ENCODE results near the gene SORCS2. TPM values are rescaled to one million over a fixed set of nuclear protein-coding genes. Genes with fewer than 3 reads are reported as not detected.

Gene SORCS2
- total RNA-seq, 2 donors from 2014 or later: 1.5 to 1.7 TPM

- TF ChIP-seq CTCF (IDR thresholded peaks at IDR 0.05): no peak
- Histone ChIP-seq H3K9me3 (no peaks in the 10 kb centered on the region), H3K36me3 (no peaks in the 10 kb centered on the region), H3K4me1 (no peaks in the 10 kb centered on the region), H3K27ac (no peak overlapping the region), H3K27me3 (no peaks in the 10 kb centered on the region), H3K4me3 (no peak overlapping the region)
- DNase-seq (ENCODE audit: low spot score): peak; percentile 54
Measured at GRCh38 chr4:7420661-7421040, 228.3 kb downstream of the SORCS2 start.

DNA sequence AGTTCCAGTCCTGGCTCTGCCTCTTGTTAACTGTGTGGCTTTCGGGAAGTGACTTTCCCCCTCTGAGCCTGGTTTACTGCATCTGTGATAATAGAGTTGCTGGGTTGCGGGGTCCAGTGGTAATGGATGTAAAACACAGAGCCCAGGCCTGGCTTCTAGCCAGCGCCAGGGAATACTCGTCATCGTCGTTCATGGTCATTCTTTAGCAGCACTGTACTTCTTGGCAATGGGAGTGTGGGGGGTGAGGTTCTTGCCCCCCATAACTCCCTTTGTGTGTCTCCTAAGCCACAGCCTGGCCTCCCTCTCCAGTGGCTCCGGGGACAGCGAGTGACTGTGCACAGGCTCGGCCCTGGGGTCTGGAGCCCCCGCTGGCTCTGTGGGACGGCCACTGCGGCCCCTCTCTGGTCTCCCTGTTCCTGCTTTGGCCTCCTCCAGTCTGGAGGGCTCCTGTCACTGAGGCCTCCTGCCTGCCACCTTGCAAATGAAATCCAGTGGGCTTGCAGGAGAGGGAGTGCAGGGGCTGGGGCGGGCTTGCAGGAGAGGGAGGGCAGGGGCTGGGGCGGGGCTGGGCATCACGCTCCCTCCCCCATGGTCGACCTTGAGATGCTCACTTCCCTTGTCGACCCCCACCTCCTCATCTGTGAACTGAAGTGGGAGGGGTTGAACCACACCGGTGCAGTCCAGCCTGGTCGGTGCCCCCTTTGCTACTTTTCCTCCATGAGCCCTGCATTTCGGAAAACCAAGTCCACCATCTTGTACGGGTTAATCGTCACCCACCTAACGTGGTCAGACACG, 229.2 kb downstream of the SORCS2 start:
- peak; percentile 42 for DNase-seq (ENCODE audit: low spot score)
- Histone ChIP-seq H3K4me3 (no peak overlapping the region), H3K36me3 (no peaks in the 10 kb centered on the region), H3K4me1 (no peaks in the 10 kb centered on the region), H3K9me3 (no peaks in the 10 kb centered on the region), H3K27me3 (no peaks in the 10 kb centered on the region), H3K27ac (no peak overlapping the region)
- TF ChIP-seq CTCF (IDR thresholded peaks at IDR 0.05): no peak

DNA sequence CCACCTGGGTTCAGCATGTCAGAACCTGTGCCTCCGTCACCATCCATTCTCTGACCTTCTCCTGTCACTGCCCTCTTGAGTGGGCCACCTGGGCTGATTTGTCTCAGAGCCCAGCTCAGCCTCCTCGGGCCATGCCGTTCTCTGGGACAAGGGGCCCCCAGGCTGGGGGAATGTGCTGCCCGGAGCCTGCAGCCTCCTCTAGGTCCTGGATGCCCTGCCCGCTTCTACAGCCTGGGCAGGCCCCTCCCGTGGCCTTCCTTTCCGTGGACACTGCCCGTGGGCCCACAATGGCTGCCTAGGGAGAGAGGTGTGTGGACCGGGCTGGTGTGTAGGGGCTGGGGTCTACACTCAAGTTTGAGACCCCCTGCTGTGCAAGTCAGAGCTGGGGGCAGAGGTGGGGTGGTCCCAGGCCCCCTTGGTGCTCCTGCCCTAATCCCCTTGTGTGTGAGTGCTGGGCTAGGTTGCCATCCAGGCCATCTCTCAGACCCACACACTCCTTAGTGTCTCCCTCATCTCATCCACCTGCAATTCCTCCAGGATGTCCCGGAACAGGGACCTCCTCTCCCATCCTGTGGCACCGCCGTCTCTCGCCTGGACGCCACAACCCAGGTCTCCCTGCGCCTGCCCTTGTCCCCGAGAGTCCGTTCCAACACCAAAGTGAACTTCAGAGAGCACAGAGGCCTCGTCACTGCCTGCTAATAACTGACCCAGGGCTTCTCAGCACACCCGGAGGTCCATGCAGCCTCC, 230.0 kb downstream of the SORCS2 start:
- no peaks in the 10 kb centered on the region for H3K27me3 ChIP-seq
- no peaks in the 10 kb centered on the region for H3K36me3 ChIP-seq
- no peak for TF ChIP-seq CTCF (IDR thresholded peaks at IDR 0.05)
- no peaks in the 10 kb centered on the region for H3K4me1 ChIP-seq
- peak; percentile 36 for DNase-seq (ENCODE audit: low spot score)
- no peaks in the 10 kb centered on the region for H3K9me3 ChIP-seq
- no peak overlapping the region for H3K27ac ChIP-seq
- no peak overlapping the region for H3K4me3 ChIP-seq

GRCh38 chr4:7422898-7423180, 230.5 kb downstream of the SORCS2 start:
- no peaks in the 10 kb centered on the region for H3K27me3 ChIP-seq
- no peak for DNase-seq (ENCODE audit: low spot score)
- H3K4me3 ChIP-seq: no peak overlapping the region
- H3K36me3 ChIP-seq: no peaks in the 10 kb centered on the region
- TF ChIP-seq CTCF (IDR thresholded peaks at IDR 0.05): no peak
- H3K9me3 ChIP-seq: no peaks in the 10 kb centered on the region
- H3K4me1 ChIP-seq: no peaks in the 10 kb centered on the region
- H3K27ac ChIP-seq: no peak overlapping the region

GRCh38 chr4:7423391-7423790, 231.1 kb downstream of the SORCS2 start:
- no peak for TF ChIP-seq CTCF (IDR thresholded peaks at IDR 0.05)
- H3K4me3 ChIP-seq: no peak overlapping the region
- no peak overlapping the region for H3K27ac ChIP-seq
- H3K9me3 ChIP-seq: no peaks in the 10 kb centered on the region
- DNase-seq (ENCODE audit: low spot score): peak; percentile 42
- H3K4me1 ChIP-seq: no peaks in the 10 kb centered on the region
- no peaks in the 10 kb centered on the region for H3K36me3 ChIP-seq
- no peaks in the 10 kb centered on the region for H3K27me3 ChIP-seq
